ENCODE measurements around the gene ST7L.

Gene ST7L

DNA sequence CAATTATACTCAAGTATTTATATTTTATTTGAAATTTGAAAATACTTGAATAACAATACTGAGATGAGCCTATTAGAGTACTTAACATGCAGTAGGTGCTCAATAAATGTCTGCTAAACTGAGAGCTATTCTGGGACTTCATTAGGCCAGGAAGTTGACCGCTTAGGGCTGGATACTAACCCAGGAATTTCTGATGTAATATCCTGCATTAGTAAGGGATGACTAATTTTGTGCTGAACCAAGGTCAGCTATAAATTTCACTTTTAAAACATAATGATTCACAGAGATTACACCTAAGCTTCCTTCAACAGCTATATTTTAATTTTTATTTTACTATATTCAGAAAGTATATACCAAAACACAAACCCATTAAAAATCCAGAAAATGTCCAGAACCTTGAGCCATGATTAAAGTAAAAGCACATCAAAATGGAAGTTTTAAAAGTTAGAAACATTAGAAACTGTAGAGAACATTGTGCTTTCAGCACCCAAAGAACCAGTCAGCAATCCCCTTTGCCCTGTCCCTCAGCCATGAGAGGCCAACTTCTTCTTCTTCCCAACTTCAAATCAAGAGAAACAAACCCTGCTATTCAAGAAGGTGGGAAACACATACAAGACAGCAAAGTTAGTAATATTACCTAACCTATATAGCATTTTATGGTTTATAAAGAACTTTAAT, 74.8 kb downstream of the ST7L start:
- DNase-seq: no peak

DNA sequence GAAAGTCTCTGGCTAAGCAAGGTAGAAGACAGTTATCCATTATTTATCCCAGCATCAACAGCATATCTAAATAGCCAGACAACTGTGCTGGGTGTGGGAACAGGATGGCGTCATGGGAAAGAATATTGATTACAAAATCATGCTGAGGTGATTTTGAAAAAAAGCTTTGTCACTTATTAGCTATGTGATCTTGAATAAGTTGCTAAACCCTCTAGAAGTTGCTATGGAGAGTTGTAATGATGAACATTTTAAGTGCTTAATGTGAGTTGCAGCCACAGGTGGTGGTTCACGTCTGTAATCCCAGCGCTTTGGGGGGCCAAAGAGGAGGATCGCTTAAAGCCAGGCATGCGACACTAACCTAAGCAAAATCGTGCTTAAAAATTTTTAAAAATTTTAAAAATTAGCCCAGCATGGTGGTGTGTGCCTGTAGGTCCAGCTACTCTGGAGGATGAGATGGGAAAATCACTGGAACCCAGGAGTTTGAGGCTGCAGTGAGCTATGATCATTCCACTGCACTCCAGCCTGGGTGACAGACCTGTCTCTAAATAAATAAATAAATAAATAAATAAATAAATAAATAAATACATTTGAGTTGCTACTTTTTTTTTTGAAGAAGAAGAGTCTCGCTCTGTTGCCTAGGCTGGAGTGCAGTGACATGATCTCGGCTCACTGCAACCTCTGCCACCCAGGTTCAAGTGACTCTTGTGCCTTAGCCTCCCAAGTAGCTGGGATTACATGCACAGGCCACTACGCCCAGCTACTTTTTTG, 76.6 kb downstream of the ST7L start:
- no peak for DNase-seq

DNA sequence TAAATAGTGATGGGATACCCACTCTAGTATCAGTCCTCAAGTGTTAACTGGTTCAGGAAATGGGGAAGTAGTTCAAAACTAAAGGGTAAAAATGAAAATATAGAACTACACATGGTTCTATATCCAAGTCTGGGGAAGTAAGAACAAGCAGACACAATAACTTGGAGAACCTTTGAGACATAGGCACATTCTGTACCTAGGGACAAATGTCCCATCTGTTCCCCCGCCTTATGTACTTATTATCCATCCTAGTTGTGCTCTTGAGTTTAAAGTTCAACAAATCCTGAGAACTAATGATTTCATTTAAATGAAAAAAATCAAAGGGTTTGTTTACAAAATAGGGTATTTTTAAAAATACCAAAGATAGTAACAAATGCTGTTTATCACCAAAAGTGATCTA, 77.6 kb downstream of the ST7L start:
- DNase-seq: no peak

- DNase-seq: no peak
These were observed 78.6 kb downstream of the ST7L start for GRCh38 chr1:112540226-112540794.

- no peak for DNase-seq
These were observed 80.1 kb downstream of the ST7L start for GRCh38 chr1:112538883-112539282.

- DNase-seq: no peak
These were observed 81.5 kb downstream of the ST7L start for GRCh38 chr1:112537456-112537855.

- no peak for DNase-seq
These were observed 82.4 kb downstream of the ST7L start for GRCh38 chr1:112536561-112536960.

GRCh38 chr1:112533029-112533428, 85.9 kb downstream of the ST7L start:
- DNase-seq: no peak

DNA sequence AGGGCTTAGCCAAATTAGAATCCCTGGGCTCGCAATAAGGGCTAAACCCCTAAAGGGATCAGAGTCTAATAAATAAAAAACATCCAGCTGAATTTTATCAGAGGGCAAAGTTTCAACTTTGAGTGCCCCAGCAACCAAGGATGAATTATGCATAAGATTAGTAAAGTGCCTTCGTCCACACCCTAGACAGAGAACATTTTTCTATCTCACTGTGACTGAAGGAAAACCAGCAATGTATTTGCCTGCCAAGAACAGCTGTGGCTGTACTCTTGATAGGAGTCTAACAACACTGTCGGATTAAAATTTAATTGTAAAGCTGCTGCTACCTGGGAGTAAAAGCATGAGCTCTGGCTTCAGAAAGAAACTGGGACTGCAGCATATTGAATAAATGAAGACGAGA, 86.9 kb downstream of the ST7L start:
- no peak for DNase-seq

DNA sequence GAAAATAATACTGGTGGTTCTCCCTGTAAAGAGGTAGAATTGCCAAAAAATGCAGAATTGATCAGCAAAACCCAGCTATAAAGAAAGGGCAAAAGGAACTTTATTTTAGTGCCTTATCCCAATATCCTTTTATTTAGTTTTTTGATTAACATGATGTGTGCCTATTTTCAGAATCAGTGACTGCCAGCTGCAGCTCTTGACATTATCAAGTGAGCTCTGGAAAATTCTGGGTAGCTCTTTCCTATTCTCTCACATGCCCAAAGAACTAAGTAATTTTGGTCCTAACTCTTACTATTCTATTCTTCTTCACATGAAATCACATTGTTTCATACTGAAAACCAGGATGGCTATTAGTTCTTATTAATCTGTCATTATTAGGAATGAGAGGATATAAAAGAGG, 88.1 kb downstream of the ST7L start:
- no peak for DNase-seq

- DNase-seq: no peak
These were observed 89.6 kb downstream of the ST7L start for GRCh38 chr1:112529301-112529700.

DNA sequence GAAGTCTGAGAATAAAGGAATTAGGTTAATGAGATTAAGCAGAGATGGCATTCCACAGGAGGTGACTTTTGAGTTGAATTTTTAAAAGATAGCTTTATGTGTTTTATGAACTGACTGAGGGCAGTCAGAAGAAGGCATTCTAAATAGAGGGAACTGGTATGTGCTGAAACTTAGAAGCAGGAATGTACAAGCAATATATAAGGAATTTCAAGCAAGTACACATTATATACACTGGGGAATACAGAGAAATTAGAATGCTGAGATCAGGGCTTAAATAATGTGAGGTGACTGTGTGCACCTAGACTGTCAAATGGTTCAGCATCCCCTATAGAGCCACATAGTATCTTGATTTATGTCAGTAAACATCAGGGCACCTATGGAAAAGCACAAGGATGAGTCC, 90.9 kb downstream of the ST7L start:
- no peak for DNase-seq

- no peak for DNase-seq
These were observed 91.5 kb downstream of the ST7L start for GRCh38 chr1:112527266-112528010.

DNA sequence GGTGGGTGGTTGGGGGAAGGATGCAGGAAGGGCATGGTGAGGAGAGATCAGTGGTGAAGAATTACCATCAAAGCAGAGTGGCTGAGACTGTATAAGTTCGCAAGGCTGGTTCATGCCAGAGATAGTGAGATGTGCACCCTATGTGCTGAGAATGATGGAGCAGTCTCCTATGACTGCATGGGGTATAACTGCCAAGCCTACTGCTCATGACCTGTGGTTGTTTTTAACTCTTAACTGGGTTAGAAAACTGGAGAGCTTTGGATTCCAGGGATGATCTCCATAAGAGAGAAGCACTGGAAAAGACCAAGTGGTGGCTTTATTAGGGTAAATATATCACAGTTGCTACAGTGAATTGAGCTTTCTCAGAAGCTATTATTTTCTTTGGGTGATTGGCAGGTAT, 94.0 kb downstream of the ST7L start:
- DNase-seq: no peak

- DNase-seq: no peak
These were observed 94.7 kb downstream of the ST7L start for GRCh38 chr1:112524251-112524650.

GRCh38 chr1:112522621-112523020, 96.3 kb downstream of the ST7L start:
- DNase-seq: no peak

DNA sequence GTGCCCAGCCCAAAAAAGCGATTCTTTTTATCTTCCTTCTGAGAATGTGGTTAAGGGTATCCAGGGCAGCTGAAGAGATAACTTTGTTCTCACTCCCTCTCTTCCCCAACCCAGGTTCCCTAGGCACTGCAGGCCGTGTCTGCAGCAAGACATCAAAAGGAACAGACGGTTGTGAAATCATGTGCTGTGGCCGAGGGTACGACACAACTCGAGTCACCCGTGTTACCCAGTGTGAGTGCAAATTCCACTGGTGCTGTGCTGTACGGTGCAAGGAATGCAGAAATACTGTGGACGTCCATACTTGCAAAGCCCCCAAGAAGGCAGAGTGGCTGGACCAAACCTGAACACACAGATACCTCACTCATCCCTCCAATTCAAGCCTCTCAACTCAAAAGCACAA, 98.8 kb downstream of the ST7L start:
- DNase-seq: no peak

- no peak for DNase-seq
These were observed 100.8 kb downstream of the ST7L start for GRCh38 chr1:112518186-112518585.

DNA sequence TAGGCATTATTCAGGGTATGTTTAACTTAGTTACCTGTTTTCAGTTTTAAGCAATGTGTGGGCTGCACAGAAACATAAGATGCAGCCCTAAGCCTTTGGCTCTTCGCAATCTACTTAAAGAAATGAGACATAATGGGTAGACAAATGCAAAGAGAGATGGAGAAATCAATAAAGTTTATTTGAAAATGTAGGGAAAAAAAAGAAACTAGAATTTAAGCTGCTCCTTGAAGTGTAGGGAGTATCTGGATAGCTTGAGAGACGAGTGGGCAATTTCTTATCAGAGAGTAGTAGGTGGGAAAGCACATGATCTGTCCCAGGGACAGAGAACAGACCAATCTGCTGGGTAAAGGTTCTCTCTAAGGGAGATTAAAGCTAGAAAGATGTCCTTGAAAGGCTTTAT, 101.3 kb downstream of the ST7L start:
- no peak for DNase-seq

- DNase-seq: no peak
These were observed 101.7 kb downstream of the ST7L start for GRCh38 chr1:112517231-112517630.

DNA sequence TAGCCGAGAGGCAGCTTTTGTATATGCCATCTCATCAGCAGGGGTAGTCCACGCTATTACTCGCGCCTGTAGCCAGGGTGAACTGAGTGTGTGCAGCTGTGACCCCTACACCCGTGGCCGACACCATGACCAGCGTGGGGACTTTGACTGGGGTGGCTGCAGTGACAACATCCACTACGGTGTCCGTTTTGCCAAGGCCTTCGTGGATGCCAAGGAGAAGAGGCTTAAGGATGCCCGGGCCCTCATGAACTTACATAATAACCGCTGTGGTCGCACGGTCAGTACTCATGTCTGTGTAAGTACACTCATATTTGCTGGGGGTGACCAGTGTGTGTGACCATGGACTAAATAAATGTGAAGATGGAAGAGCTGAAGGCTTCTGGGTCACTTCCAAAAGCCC, 102.8 kb downstream of the ST7L start:
- no peak for DNase-seq

DNA sequence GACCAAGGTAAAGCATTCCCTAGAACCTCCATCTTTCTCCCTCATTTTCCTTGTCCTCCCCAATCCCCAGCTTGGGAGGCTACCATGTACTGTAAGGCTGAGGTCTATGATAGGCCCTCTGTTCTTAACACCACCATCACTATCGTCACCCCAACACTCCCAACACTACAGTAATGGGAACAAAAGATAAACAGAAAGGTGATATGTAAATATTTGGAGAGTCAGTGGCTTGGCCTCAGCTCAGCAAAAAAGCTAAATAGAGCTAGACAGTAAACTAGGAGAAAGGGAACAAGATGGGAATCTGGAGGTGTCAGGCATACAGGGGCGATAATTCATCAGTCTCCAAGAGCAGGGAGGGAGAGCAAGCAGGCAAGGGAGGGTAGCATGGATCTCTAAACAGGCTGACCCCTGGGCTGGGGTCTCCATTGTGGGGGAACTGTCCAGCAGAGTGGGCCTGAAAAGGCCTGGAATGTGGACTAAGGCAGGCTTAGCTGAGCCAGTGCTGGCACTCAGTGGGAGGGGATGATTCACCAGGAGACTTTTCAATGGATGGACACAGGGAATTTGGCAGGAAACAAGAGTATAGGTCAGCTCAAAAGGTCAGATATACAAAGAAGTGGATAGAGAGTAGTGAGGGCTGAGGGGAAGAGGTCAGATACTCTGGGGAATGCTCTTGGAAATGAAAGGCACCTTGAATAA, 103.5 kb downstream of the ST7L start:
- DNase-seq: no peak

DNA sequence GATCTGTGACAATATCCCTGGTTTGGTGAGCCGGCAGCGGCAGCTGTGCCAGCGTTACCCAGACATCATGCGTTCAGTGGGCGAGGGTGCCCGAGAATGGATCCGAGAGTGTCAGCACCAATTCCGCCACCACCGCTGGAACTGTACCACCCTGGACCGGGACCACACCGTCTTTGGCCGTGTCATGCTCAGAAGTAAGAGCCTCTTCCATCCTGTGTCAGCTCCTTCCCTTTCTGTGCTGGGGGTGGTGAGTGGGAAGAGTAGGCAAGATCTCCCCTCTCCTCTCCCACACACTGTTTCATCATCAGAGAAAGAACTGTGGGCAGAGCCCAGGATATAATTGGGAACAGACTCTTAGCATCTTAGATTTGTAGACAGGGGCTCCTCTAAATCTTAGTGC, 104.0 kb downstream of the ST7L start:
- no peak for DNase-seq

Data from activated CD4-positive, alpha-beta T cell treated with anti-CD3 and anti-CD28 coated beads for 48 hours (primary cell).